ENCODE measurements around the gene RSPO4.

The RSPO4 gene

GRCh38 chr20:933029-933428 is 69.1 kb downstream of the RSPO4 start:
- no peaks in the 10 kb centered on the region for H3K36me3 ChIP-seq (ENCODE audit: control insufficient read depth in 4 of 4, insufficient read depth in 4 of 4, low read length in 3 of 4)
- no peak overlapping the region for H3K4me3 ChIP-seq (ENCODE audit: control insufficient read depth in 1 of 7, extremely low read depth in 1 of 7, insufficient read depth in 4 of 7, low read depth in 2 of 7, low read length in 6 of 7)
- 86% methylated on average over 1 of the region's 2 CpGs for WGBS (ENCODE audit: insufficient coverage)
- peaks cover 0 to 13% (median 8%) of the 10 kb centered on the region in 5 experiments for H3K9me3 ChIP-seq (ENCODE audit: control extremely low read depth in 1 of 5, control insufficient read depth in 4 of 5, insufficient read depth in 2 of 5, low read depth in 1 of 5, low read length in 4 of 5)
- H3K27me3 ChIP-seq (replicated peaks in 2 of 5; ENCODE audit: control insufficient read depth in 4 of 5, insufficient read depth in 5 of 5, low read length in 4 of 5): no peaks in the 10 kb centered on the region
- ChIA-PET CTCF (interaction anchor here (0.7 to 1.6 kb wide), 2 partner anchors 24 to 42 kb away, joined by 3 to 8 read pairs; no protein-coding TSS in a partner anchor), POLR2A (no interaction called here)
- peak in 1 of 3 donors; percentile 28 for DNase-seq
- no peak overlapping the region for H3K27ac ChIP-seq (ENCODE audit: insufficient read depth in 1 of 2, low read depth in 1 of 2, low read length in 2 of 2, poor library complexity in 1 of 2, severe bottlenecking in 2 of 2)
- no peaks in the 10 kb centered on the region for H3K4me1 ChIP-seq (ENCODE audit: control extremely low read depth in 1 of 4, control insufficient read depth in 4 of 4, insufficient read depth in 4 of 4, low read length in 3 of 4)

DNA sequence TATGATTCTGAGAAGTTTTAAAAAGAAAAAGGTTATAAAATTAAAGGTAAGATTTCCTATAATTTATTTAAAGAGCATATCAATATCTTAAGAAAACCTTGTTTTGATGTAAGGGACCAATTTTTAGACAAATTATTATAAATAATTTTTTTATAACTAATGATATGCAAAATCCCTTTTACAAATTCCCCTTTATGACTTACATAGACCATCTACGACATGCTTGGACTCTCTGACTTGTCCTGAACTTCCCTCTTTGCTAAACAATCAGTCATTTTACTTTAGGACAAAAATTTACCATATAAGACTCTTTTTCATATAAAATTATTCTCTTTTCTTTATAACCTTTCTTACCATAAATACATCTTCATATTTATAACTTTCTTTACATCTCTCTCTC is 70.7 kb downstream of the RSPO4 start:
- Histone ChIP-seq H3K27ac (ENCODE audit: insufficient read depth in 1 of 2, low read depth in 1 of 2, low read length in 2 of 2, poor library complexity in 1 of 2, severe bottlenecking in 2 of 2) (no peak overlapping the region), H3K27me3 (replicated peaks in 2 of 5; ENCODE audit: control insufficient read depth in 4 of 5, insufficient read depth in 5 of 5, low read length in 4 of 5) (no peaks in the 10 kb centered on the region), H3K4me3 (ENCODE audit: control insufficient read depth in 1 of 7, extremely low read depth in 1 of 7, insufficient read depth in 4 of 7, low read depth in 2 of 7, low read length in 6 of 7) (no peak overlapping the region), H3K36me3 (ENCODE audit: control insufficient read depth in 4 of 4, insufficient read depth in 4 of 4, low read length in 3 of 4) (no peaks in the 10 kb centered on the region), H3K4me1 (ENCODE audit: control extremely low read depth in 1 of 4, control insufficient read depth in 4 of 4, insufficient read depth in 4 of 4, low read length in 3 of 4) (no peaks in the 10 kb centered on the region), H3K9me3 (ENCODE audit: control extremely low read depth in 1 of 5, control insufficient read depth in 4 of 5, insufficient read depth in 2 of 5, low read depth in 1 of 5, low read length in 4 of 5) (peaks cover 0 to 13% (median 8%) of the 10 kb centered on the region in 5 experiments)
- WGBS (ENCODE audit: insufficient coverage): no CpG with 5 or more reads among the region's 1 CpG
- ChIA-PET POLR2A (no interaction called here), CTCF (no interaction called here)
- peak in 2 of 3 donors; percentile 21 to 27 for DNase-seq

DNA sequence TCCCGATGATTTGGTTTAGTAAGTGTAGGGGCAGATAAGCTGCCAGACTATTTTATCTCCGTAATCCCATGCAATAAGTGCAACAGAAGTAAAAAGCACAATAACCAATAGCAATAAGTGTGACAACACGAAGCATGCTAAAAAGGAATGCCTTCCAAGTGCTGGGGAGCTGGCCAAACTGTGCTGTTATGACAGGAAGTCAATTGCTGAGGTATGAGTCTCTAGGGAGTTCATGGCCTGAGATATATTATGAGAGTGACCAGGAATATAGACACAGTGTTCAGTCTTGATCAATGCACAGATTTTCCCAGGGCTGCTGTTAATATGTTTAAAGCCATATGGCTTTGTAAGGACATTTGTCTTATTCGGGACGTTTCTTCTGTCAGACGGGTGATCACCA is 75.4 kb downstream of the RSPO4 start:
- H3K4me1 ChIP-seq (ENCODE audit: control extremely low read depth in 1 of 4, control insufficient read depth in 4 of 4, insufficient read depth in 4 of 4, low read length in 3 of 4): no peaks in the 10 kb centered on the region
- H3K9me3 ChIP-seq (ENCODE audit: control extremely low read depth in 1 of 5, control insufficient read depth in 4 of 5, insufficient read depth in 2 of 5, low read depth in 1 of 5, low read length in 4 of 5): peaks cover 0 to 7% (median 2%) of the 10 kb centered on the region in 5 experiments
- ChIA-PET CTCF (no interaction called here), POLR2A (no interaction called here)
- WGBS (ENCODE audit: insufficient coverage): 100% methylated on average over 3 of the region's 6 CpGs
- no peak overlapping the region for H3K4me3 ChIP-seq (ENCODE audit: control insufficient read depth in 1 of 7, extremely low read depth in 1 of 7, insufficient read depth in 4 of 7, low read depth in 2 of 7, low read length in 6 of 7)
- no peak for DNase-seq
- no peaks in the 10 kb centered on the region for H3K36me3 ChIP-seq (ENCODE audit: control insufficient read depth in 4 of 4, insufficient read depth in 4 of 4, low read length in 3 of 4)
- H3K27ac ChIP-seq (ENCODE audit: insufficient read depth in 1 of 2, low read depth in 1 of 2, low read length in 2 of 2, poor library complexity in 1 of 2, severe bottlenecking in 2 of 2): no peak overlapping the region
- H3K27me3 ChIP-seq (replicated peaks in 2 of 5; ENCODE audit: control insufficient read depth in 4 of 5, insufficient read depth in 5 of 5, low read length in 4 of 5): no peaks in the 10 kb centered on the region

- 90% methylated on average over 2 of the region's 9 CpGs for WGBS (ENCODE audit: insufficient coverage)
- no peaks in the 10 kb centered on the region for H3K27me3 ChIP-seq (replicated peaks in 2 of 5; ENCODE audit: control insufficient read depth in 4 of 5, insufficient read depth in 5 of 5, low read length in 4 of 5)
- no peak overlapping the region for H3K4me3 ChIP-seq (ENCODE audit: control insufficient read depth in 1 of 7, extremely low read depth in 1 of 7, insufficient read depth in 4 of 7, low read depth in 2 of 7, low read length in 6 of 7)
- no peak overlapping the region for H3K27ac ChIP-seq (ENCODE audit: insufficient read depth in 1 of 2, low read depth in 1 of 2, low read length in 2 of 2, poor library complexity in 1 of 2, severe bottlenecking in 2 of 2)
- ChIA-PET POLR2A (no interaction called here), CTCF (no interaction called here)
- H3K9me3 ChIP-seq (ENCODE audit: control extremely low read depth in 1 of 5, control insufficient read depth in 4 of 5, insufficient read depth in 2 of 5, low read depth in 1 of 5, low read length in 4 of 5): peaks cover 0 to 3% (median 0%) of the 10 kb centered on the region in 5 experiments
- H3K36me3 ChIP-seq (ENCODE audit: control insufficient read depth in 4 of 4, insufficient read depth in 4 of 4, low read length in 3 of 4): no peaks in the 10 kb centered on the region
- no peaks in the 10 kb centered on the region for H3K4me1 ChIP-seq (ENCODE audit: control extremely low read depth in 1 of 4, control insufficient read depth in 4 of 4, insufficient read depth in 4 of 4, low read length in 3 of 4)
- no peak for DNase-seq
Observed at GRCh38 chr20:925516-925915, 76.6 kb downstream of the RSPO4 start.

- ChIA-PET CTCF (no interaction called here), POLR2A (no interaction called here)
- no peaks in the 10 kb centered on the region for H3K27me3 ChIP-seq (replicated peaks in 2 of 5; ENCODE audit: control insufficient read depth in 4 of 5, insufficient read depth in 5 of 5, low read length in 4 of 5)
- no peak overlapping the region for H3K27ac ChIP-seq (ENCODE audit: insufficient read depth in 1 of 2, low read depth in 1 of 2, low read length in 2 of 2, poor library complexity in 1 of 2, severe bottlenecking in 2 of 2)
- H3K4me3 ChIP-seq (ENCODE audit: control insufficient read depth in 1 of 7, extremely low read depth in 1 of 7, insufficient read depth in 4 of 7, low read depth in 2 of 7, low read length in 6 of 7): no peak overlapping the region
- H3K36me3 ChIP-seq (ENCODE audit: control insufficient read depth in 4 of 4, insufficient read depth in 4 of 4, low read length in 3 of 4): no peaks in the 10 kb centered on the region
- peak in 2 of 3 donors; percentile 21 to 35 for DNase-seq
- no peaks in the 10 kb centered on the region for H3K9me3 ChIP-seq (ENCODE audit: control extremely low read depth in 1 of 5, control insufficient read depth in 4 of 5, insufficient read depth in 2 of 5, low read depth in 1 of 5, low read length in 4 of 5)
- peaks cover 0 to under 1% (median 0%) of the 10 kb centered on the region in 4 experiments for H3K4me1 ChIP-seq (ENCODE audit: control extremely low read depth in 1 of 4, control insufficient read depth in 4 of 4, insufficient read depth in 4 of 4, low read length in 3 of 4)
Observed at GRCh38 chr20:924639-925038, 77.5 kb downstream of the RSPO4 start.

- Histone ChIP-seq H3K4me1 (ENCODE audit: control extremely low read depth in 1 of 4, control insufficient read depth in 4 of 4, insufficient read depth in 4 of 4, low read length in 3 of 4) (peaks cover 0 to 3% (median 0%) of the 10 kb centered on the region in 4 experiments), H3K36me3 (ENCODE audit: control insufficient read depth in 4 of 4, insufficient read depth in 4 of 4, low read length in 3 of 4) (no peaks in the 10 kb centered on the region), H3K27me3 (replicated peaks in 2 of 5; ENCODE audit: control insufficient read depth in 4 of 5, insufficient read depth in 5 of 5, low read length in 4 of 5) (no peaks in the 10 kb centered on the region), H3K27ac (ENCODE audit: insufficient read depth in 1 of 2, low read depth in 1 of 2, low read length in 2 of 2, poor library complexity in 1 of 2, severe bottlenecking in 2 of 2) (no peak overlapping the region), H3K4me3 (ENCODE audit: control insufficient read depth in 1 of 7, extremely low read depth in 1 of 7, insufficient read depth in 4 of 7, low read depth in 2 of 7, low read length in 6 of 7) (no peak overlapping the region), H3K9me3 (ENCODE audit: control extremely low read depth in 1 of 5, control insufficient read depth in 4 of 5, insufficient read depth in 2 of 5, low read depth in 1 of 5, low read length in 4 of 5) (no peaks in the 10 kb centered on the region)
- WGBS (ENCODE audit: insufficient coverage): 89% methylated on average over 4 of the region's 4 CpGs
- ChIA-PET POLR2A (no interaction called here), CTCF (interaction anchor here (0.6 to 1.0 kb wide), 2 partner anchors 59 to 105 kb away, joined by 3 read pairs; no protein-coding TSS in a partner anchor)
- DNase-seq: no peak
Observed at GRCh38 chr20:922781-923180, 79.3 kb downstream of the RSPO4 start.

GRCh38 chr20:921068-921467 is 81.0 kb downstream of the RSPO4 start:
- 100% methylated on average over 3 of the region's 5 CpGs for WGBS (ENCODE audit: insufficient coverage)

More at GRCh38 chr20:921068-921467, 81.0 kb downstream of the RSPO4 start:
- ChIA-PET POLR2A (no interaction called here), CTCF (no interaction called here)
- DNase-seq: no peak
- H3K4me3 ChIP-seq (ENCODE audit: control insufficient read depth in 1 of 7, extremely low read depth in 1 of 7, insufficient read depth in 4 of 7, low read depth in 2 of 7, low read length in 6 of 7): no peak overlapping the region
- H3K36me3 ChIP-seq (ENCODE audit: control insufficient read depth in 4 of 4, insufficient read depth in 4 of 4, low read length in 3 of 4): no peaks in the 10 kb centered on the region
- peaks cover 0 to 3% (median under 1%) of the 10 kb centered on the region in 4 experiments for H3K4me1 ChIP-seq (ENCODE audit: control extremely low read depth in 1 of 4, control insufficient read depth in 4 of 4, insufficient read depth in 4 of 4, low read length in 3 of 4)
- no peak overlapping the region for H3K27ac ChIP-seq (ENCODE audit: insufficient read depth in 1 of 2, low read depth in 1 of 2, low read length in 2 of 2, poor library complexity in 1 of 2, severe bottlenecking in 2 of 2)
- H3K9me3 ChIP-seq (ENCODE audit: control extremely low read depth in 1 of 5, control insufficient read depth in 4 of 5, insufficient read depth in 2 of 5, low read depth in 1 of 5, low read length in 4 of 5): no peaks in the 10 kb centered on the region
- H3K27me3 ChIP-seq (replicated peaks in 2 of 5; ENCODE audit: control insufficient read depth in 4 of 5, insufficient read depth in 5 of 5, low read length in 4 of 5): no peaks in the 10 kb centered on the region

All from common myeloid progenitor, CD34-positive (primary cell).